GM19240 (cell line): Measurements from ENCODE around the gene COL16A1.
A peak's percentile ranks its signal among the peaks of the same experiment; 100 is the strongest.

ENCODE experiments used
- DNase-seq: peaks from one replicate; pipeline ENCODE4 v3.0.0; 2011; ENCODE audit warnings: low spot score; ENCODE audit not compliant: insufficient read length

The COL16A1 gene

DNA sequence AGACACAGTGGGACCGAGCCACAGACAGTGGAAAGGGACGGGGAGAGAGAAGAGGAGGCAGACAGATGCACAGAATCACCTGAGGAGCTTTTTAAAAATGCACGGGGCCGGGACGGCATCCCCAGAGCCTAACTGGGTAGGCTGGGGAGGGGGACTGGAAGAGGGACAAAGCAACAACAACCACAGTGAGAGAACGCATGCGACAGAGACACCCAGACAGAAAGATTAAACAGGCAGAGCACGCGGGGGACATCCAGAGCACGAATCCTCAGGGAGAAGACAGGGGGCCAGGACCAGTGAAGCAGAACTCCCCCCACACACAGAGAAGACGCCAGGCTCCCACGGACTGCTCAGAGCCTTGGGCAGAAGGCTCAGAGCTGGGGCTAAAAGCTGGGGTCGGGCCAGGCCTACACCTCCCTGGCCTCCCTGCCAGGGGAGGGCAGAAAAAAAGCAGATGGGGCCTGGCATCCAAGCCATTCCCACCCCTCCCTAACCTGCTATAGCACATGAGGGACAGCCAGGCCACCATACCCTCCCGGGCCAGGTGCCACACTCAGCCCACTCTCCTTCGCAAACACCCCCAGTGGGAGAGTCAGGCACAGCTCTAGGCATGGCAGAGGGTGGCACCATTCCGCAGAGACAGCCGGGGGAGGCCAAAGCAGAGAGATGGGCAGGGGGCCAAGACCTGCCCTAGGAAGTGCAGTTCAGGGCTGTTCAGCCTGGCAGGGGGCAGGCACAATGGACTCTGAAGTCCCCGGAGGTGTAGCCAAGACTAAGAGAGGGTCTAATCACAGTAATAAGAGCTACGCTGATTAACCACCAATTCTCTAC lies 29.8 kb upstream of the COL16A1 start:
- DNase-seq = no peak

GRCh38 chr1:31732751-31733289 lies 29.0 kb upstream of the COL16A1 start:
- DNase-seq = no peak

- no peak for DNase-seq
Measured at GRCh38 chr1:31732343-31732742, 28.5 kb upstream of the COL16A1 start.

- DNase-seq = no peak
Measured at GRCh38 chr1:31731049-31731565, 27.3 kb upstream of the COL16A1 start.

DNA sequence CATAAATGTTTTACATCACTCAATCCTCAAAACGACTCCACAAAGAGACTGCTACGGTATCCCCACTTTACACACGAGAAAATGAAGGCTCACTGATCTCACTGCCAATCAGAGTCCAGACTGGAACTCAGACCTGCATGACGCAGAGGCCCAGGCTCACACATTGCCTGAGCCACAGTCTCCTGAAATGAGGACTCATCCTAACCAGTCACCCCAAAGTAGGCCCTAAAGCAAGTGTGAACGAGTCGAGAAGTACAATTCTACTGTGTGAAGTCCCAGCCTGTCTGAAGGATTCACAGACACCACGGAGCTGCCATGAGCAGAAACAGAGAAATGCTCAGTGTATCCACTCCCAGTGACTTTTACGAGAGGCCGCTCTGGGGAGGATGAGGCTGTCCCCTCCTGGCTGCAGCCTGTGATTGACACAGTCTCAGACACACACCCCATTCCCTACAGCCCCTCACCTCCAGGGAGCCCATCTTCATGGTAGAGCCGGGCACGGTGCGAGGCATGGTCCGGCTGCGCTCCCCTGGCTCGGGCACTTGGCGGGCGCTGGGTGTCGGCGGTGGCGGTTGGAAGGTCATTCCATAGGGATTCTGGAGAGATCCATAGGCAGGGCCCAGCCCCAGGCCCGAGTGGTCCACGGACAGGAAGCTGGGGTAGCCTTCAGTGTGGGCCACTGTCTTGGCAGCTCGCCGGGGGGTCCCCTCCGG lies 26.7 kb upstream of the COL16A1 start:
- no peak for DNase-seq

DNA sequence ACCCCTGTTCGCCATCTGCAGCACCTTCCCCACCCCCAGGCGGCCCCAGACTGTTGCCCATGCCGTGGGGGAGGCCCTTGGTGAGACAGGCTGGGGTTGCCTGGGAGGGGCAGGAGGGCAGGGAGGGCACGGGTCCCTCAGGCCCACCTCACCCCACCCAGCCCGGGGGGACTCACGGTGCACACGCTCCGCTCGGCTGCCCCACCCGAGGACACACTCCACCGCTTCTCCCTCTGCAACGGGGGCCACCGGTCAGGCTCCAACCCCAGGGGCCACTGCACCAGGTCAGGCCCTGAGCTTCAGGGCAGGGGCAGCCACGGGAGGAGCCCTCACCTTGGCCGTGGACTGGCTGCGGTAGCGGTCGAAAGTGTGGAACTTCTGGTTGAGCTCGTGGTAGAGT lies 24.0 kb upstream of the COL16A1 start:
- DNase-seq = no peak

DNA sequence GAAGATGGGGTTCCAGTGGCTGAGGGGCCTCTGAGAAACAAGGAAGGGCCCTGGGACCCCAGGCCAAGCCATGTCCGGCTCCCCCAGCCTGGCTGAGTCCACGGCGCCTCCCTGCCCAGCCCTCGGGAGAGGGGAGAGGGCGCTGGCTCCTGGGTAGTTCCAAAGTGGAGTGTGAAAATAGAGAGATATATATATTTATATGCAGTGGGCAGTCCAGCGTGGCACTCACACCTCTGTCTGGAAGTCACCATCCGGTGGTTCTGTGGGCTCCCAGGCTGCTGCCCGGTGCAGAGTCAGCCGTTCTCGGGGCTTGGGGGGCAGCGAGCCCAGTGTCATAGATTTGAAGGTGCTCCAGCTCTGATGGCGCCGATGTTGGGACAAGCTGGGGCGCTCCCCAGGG lies 23.4 kb upstream of the COL16A1 start:
- DNase-seq = no peak

GRCh38 chr1:31726715-31727114 lies 22.9 kb upstream of the COL16A1 start:
- DNase-seq = no peak

GRCh38 chr1:31725777-31726535 lies 22.1 kb upstream of the COL16A1 start:
- DNase-seq = no peak

DNA sequence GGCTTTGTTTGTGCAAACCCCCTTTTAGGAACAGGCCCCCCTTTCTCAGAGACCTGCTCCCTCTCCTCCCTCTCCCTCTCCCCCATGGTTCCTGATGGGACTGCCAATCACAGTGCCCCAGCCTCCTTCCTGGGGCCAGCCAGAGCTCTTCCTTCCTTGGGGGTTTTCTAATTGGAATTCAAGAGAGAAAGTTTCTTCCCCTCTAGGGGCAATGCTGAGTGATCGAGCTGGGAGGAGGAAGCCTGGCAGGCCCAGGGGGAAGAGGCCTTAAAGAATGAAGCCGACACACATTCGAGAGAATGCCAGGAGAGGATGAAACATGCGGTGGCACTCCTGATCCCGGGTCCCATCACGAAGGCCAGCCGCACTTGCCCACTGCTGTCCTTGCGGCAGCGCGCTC lies 21.3 kb upstream of the COL16A1 start:
- DNase-seq = no peak

DNA sequence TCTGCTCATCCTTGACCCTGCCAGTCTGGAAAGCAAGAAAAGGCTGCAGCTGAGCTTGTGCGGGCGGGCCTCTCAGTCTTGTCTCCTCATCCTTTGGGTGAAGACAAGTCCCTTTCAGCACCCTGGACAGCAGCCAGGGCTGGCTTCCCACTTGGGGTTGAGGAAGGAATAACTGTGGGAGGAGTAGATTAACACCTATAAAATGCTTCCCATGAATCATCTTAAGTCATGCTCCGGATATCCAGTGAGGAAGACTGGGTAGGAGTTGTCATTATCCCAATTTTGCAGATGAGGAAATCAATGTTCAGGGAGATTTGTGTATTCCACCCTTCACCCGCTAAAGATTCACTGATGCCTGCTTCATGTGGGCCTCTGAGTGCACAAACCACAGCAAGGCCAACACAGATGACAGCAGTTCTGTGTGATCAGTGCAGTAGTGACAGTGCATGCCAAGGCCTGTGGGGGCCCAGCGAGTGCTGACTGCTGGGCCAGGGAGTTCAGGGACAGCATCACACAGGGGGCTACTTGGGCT lies 20.1 kb upstream of the COL16A1 start:
- DNase-seq = peak; percentile 65

DNA sequence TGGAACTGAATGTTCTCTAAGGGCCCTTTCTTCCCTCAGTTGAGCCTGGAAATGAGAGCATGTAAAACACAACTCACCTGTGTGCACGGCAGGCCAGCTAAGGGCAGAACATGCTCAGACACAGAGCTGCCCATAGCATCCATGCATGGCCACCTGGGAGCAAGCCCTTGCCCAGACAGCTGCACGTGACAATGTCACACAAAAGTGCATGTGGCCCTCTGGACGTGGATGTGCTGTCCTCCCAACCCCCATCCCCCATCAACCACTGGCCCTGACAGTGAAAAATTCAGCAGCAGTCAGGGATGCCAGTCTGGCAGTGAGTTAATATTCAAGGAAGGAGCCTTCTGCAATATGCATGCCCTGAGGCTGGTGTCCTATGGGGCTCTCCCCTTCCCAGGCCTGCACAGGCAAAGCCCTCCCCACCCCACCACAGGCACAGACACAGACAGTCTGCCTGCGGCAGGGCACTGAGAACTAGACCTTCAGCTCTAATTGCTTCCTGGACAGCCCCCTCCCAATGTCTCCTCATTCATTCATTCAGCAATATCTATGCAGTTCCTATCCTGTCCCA lies 14.6 kb upstream of the COL16A1 start:
- no peak for DNase-seq

GRCh38 chr1:31717341-31717740 lies 13.5 kb upstream of the COL16A1 start:
- DNase-seq = no peak

DNA sequence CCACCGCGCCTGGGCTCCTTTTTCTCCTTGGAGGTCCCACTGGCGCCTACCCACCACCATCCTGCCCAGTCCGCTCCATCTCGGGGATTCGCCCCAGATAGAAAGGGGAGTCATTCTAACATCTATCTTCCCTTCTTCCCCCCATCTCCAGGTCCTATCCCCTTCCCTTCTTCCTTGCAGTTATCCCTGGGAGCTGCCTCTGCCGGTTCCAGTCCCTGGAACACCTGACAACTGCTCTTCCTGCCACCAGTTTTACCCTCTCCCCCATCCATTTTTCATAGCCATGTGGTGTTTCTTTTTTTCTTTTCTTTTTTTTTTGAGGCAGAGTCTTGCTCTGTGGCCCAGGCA lies 12.0 kb upstream of the COL16A1 start:
- DNase-seq = no peak

- peak; percentile 38 for DNase-seq
Measured at GRCh38 chr1:31715087-31715872, 11.5 kb upstream of the COL16A1 start.

DNA sequence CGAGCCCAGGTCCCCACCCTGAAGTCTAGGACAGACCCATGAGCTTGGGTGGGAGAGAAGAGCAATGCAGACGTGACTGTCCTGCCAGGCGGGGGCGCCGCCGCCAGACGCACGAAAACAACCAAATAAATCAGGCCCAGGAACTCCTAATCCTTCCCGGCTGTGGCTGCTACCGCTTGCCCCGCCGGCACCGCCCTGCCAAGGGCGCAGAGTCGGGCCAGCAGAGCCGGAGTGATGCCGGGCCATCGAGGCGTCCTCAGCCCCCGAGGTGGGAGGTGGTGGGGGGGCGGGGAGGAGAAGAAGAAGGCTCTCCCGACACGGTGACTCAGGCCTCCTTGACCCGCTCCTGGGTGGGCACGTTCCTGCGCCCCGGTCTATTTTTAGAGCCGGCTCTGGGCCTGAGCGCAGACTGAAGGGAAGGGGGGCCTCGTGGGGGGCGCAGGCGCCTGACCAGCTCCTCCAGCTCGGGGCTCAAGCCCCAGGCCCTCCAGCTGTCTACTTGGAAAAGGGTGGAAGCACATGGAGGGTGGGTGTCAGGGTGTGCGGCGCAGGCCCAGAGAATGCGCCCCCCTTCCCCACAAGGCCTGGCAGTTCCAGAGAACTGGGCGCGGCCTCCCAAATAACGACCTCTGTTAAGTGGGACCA lies 10.7 kb upstream of the COL16A1 start:
- no peak for DNase-seq

- DNase-seq = no peak
Measured at GRCh38 chr1:31712630-31713029, 8.8 kb upstream of the COL16A1 start.

DNA sequence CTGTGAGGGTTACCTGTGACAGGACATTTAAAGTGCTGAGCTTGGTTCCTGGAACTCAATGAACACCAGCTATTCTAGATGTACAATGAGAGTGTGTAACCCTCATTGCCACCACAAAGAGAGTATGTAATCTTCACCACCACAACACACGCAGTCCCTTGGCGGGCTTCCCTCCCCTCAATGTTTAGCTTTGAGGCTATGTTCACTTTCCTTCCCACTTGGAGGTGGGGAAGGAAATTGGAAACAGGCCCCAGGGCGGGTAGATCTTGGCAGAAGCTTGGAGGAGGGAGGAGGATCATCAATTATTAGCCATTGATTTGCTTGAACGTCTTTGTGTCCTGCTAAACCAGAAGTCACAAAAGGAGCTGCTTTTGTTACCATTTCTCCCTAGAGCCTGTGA lies 8.3 kb upstream of the COL16A1 start:
- no peak for DNase-seq

- DNase-seq = no peak
Measured at GRCh38 chr1:31708324-31708723, 4.5 kb upstream of the COL16A1 start.

DNA sequence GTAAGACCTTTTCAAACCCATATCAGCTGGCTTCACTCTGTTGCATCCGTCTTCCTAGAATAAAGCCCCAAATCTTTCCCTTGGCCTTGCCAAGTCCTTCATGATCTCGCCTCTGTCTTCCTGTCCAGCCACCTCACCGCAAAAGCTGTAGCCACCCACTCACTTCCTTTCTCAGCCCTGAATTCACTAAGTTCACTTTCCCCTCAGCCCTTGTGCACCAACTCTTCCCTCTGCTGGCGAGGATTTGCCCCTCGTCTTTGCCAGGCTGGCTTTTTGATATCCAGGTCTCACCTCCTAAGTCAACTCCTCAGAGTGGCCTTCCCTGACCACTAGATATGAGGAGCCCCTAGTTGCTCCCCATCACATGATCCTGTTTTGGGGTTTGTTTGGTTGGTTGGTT lies 3.9 kb upstream of the COL16A1 start:
- no peak for DNase-seq
